HG03135 (cell line): ENCODE measurements around the gene PANX2.

ENCODE experiments used
- ATAC-seq: cut with Tn5 transposase; IDR thresholded peaks from one replicate; pipeline ENCODE4 v1.9.1; 2021; ENCODE audit warnings: mild to moderate bottlenecking, moderate library complexity; ENCODE audit not compliant: unreplicated experiment

The PANX2 gene

GRCh38 chr22:50183141-50183971 is 12.8 kb downstream of the PANX2 start:
- no peak for ATAC-seq

- ATAC-seq = no peak
Observed at GRCh38 chr22:50184004-50184901, 13.7 kb downstream of the PANX2 start.

GRCh38 chr22:50184902-50185374 is 14.4 kb downstream of the PANX2 start:
- no peak for ATAC-seq

GRCh38 chr22:50185375-50186087 is 15.0 kb downstream of the PANX2 start, which contains the start of gene TRABD:
Gene TRABD (plus strand): TSS chr22:50185913. CDS start chr22:50193061, 7,148 bp downstream.
- peak; percentile 44 for ATAC-seq

- no peak for ATAC-seq
Observed at GRCh38 chr22:50186181-50186714, 15.7 kb downstream of the PANX2 start.

- no peak for ATAC-seq
Observed at GRCh38 chr22:50186761-50187523, 16.4 kb downstream of the PANX2 start.

GRCh38 chr22:50188356-50188755 is 17.8 kb downstream of the PANX2 start:
- ATAC-seq = no peak

GRCh38 chr22:50189184-50189848 is 18.8 kb downstream of the PANX2 start:
- ATAC-seq = no peak

GRCh38 chr22:50189849-50190181 is 19.3 kb downstream of the PANX2 start:
- no peak for ATAC-seq

GRCh38 chr22:50190182-50190940 is 19.8 kb downstream of the PANX2 start:
- peak; percentile 46 for ATAC-seq

GRCh38 chr22:50190941-50191741 is 20.6 kb downstream of the PANX2 start:
- ATAC-seq = peak; percentile 35

- ATAC-seq = no peak
Observed at GRCh38 chr22:50192436-50193204, 22.1 kb downstream of the PANX2 start.

GRCh38 chr22:50193621-50194020 is 23.1 kb downstream of the PANX2 start:
- ATAC-seq = no peak

- no peak for ATAC-seq
Observed at GRCh38 chr22:50194037-50194805, 23.7 kb downstream of the PANX2 start.

GRCh38 chr22:50196256-50196655 is 25.7 kb downstream of the PANX2 start:
- no peak for ATAC-seq

- ATAC-seq = no peak
Observed at GRCh38 chr22:50197000-50197800, 26.7 kb downstream of the PANX2 start.
